HUES48 (cell line): Measurements from ENCODE around the gene AVL9.
A peak's percentile ranks its signal among the peaks of the same experiment; 100 is the strongest.

Experiments
- H3K27ac ChIP-seq: one replicate; pipeline ENCODE4 v1.7.0; 2013; ENCODE audit warnings: low read depth, low read length, inconsistent platforms
- H3K27me3 ChIP-seq: 2 replicates; pipeline ENCODE4 v1.6.1; 2013; ENCODE audit warnings: mild to moderate bottlenecking, low read length; ENCODE audit not compliant: control insufficient read depth, insufficient read depth
- H3K36me3 ChIP-seq: 2 replicates; pipeline ENCODE4 v1.6.1; 2013; ENCODE audit warnings: low read length; ENCODE audit not compliant: control insufficient read depth, insufficient read depth
- H3K4me1 ChIP-seq: 2 replicates; pipeline ENCODE4 v1.6.1; 2013; ENCODE audit warnings: mild to moderate bottlenecking, low read length; ENCODE audit not compliant: control insufficient read depth, insufficient read depth
- H3K4me3 ChIP-seq: 2 replicates; pipeline ENCODE4 v1.5.1; 2013; ENCODE audit warnings: mild to moderate bottlenecking, low read depth, low read length
- H3K9ac ChIP-seq: 2 replicates; pipeline ENCODE4 v1.6.1; 2013; ENCODE audit warnings: mild to moderate bottlenecking, low read depth, low read length, moderate library complexity
- H3K9me3 ChIP-seq: 2 replicates; pipeline ENCODE4 v1.6.1; 2013; ENCODE audit warnings: low read length; ENCODE audit not compliant: control insufficient read depth, insufficient read depth

AVL9 gene

GRCh38 chr7:32533276-32534029, 38.2 kb downstream of the AVL9 start:
- Histone ChIP-seq H3K36me3 (no peaks in the 10 kb centered on the region; the same call in 1 of the 2 replicates), H3K4me1 (peaks cover 17% of the 10 kb centered on the region), H3K4me3 (no peak overlapping the region), H3K27ac (no peak overlapping the region), H3K9ac (no peak overlapping the region), H3K27me3 (no peaks in the 10 kb centered on the region), H3K9me3 (no peaks in the 10 kb centered on the region)

- Histone ChIP-seq H3K4me3 (no peak overlapping the region), H3K27ac (no peak overlapping the region), H3K9me3 (no peaks in the 10 kb centered on the region), H3K4me1 (peaks cover 16% of the 10 kb centered on the region), H3K36me3 (no peaks in the 10 kb centered on the region; the same call in 1 of the 2 replicates), H3K9ac (no peak overlapping the region), H3K27me3 (no peaks in the 10 kb centered on the region)
These were observed 39.9 kb downstream of the AVL9 start for GRCh38 chr7:32535162-32535702.

- peaks cover 15% of the 10 kb centered on the region for H3K4me1 ChIP-seq
- H3K27me3 ChIP-seq: no peaks in the 10 kb centered on the region
- H3K27ac ChIP-seq: no peak overlapping the region
- H3K36me3 ChIP-seq: no peaks in the 10 kb centered on the region; the same call in 1 of the 2 replicates
- no peak overlapping the region for H3K4me3 ChIP-seq
- no peaks in the 10 kb centered on the region for H3K9me3 ChIP-seq
- no peak overlapping the region for H3K9ac ChIP-seq
These were observed 40.7 kb downstream of the AVL9 start for GRCh38 chr7:32536016-32536415.

GRCh38 chr7:32536585-32536984, 41.3 kb downstream of the AVL9 start:
- no peak overlapping the region for H3K9ac ChIP-seq
- no peaks in the 10 kb centered on the region; the same call in 1 of the 2 replicates for H3K36me3 ChIP-seq
- H3K4me3 ChIP-seq: no peak overlapping the region
- no peaks in the 10 kb centered on the region for H3K27me3 ChIP-seq
- no peaks in the 10 kb centered on the region for H3K9me3 ChIP-seq
- peaks cover 13% of the 10 kb centered on the region for H3K4me1 ChIP-seq
- no peak overlapping the region for H3K27ac ChIP-seq

- Histone ChIP-seq H3K27me3 (no peaks in the 10 kb centered on the region), H3K27ac (no peak overlapping the region), H3K9me3 (no peaks in the 10 kb centered on the region), H3K36me3 (0 out of 2 replicates have a peak, but pooled peaks cover under 1% of the 10 kb centered on the region), H3K4me1 (peaks cover 17% of the 10 kb centered on the region), H3K9ac (no peak overlapping the region), H3K4me3 (no peak overlapping the region)
These were observed 42.5 kb downstream of the AVL9 start for GRCh38 chr7:32537760-32538159.

GRCh38 chr7:32539366-32539765, 44.1 kb downstream of the AVL9 start:
- H3K4me1 ChIP-seq: peaks cover 13% of the 10 kb centered on the region
- H3K4me3 ChIP-seq: no peak overlapping the region
- no peak overlapping the region for H3K9ac ChIP-seq
- no peaks in the 10 kb centered on the region for H3K9me3 ChIP-seq
- peaks cover 15% of the 10 kb centered on the region for H3K36me3 ChIP-seq
- H3K27ac ChIP-seq: no peak overlapping the region
- no peaks in the 10 kb centered on the region for H3K27me3 ChIP-seq

- Histone ChIP-seq H3K27ac (no peak overlapping the region), H3K4me1 (peaks cover 11% of the 10 kb centered on the region), H3K9ac (no peak overlapping the region), H3K4me3 (no peak overlapping the region), H3K27me3 (no peaks in the 10 kb centered on the region), H3K36me3 (peaks cover 22% of the 10 kb centered on the region), H3K9me3 (no peaks in the 10 kb centered on the region)
These were observed 44.7 kb downstream of the AVL9 start for GRCh38 chr7:32539919-32540531.

- Histone ChIP-seq H3K27me3 (no peaks in the 10 kb centered on the region), H3K4me1 (peaks cover 7% of the 10 kb centered on the region; the same call in 1 of the 2 replicates), H3K9ac (no peak overlapping the region), H3K9me3 (no peaks in the 10 kb centered on the region), H3K27ac (peak overlapping the region; percentile 54), H3K4me3 (no peak overlapping the region), H3K36me3 (peaks cover 36% of the 10 kb centered on the region)
These were observed 47.3 kb downstream of the AVL9 start for GRCh38 chr7:32542595-32542994.

- H3K9ac ChIP-seq: no peak overlapping the region
- H3K9me3 ChIP-seq: no peaks in the 10 kb centered on the region
- no peak overlapping the region for H3K4me3 ChIP-seq
- no peak overlapping the region for H3K27ac ChIP-seq
- no peaks in the 10 kb centered on the region for H3K4me1 ChIP-seq
- H3K27me3 ChIP-seq: no peaks in the 10 kb centered on the region
- H3K36me3 ChIP-seq: peaks cover 74% of the 10 kb centered on the region
These were observed 64.2 kb downstream of the AVL9 start for GRCh38 chr7:32559480-32559879.

GRCh38 chr7:32560075-32560474, 64.8 kb downstream of the AVL9 start:
- Histone ChIP-seq H3K27ac (no peak overlapping the region), H3K9me3 (no peaks in the 10 kb centered on the region), H3K27me3 (no peaks in the 10 kb centered on the region), H3K36me3 (peaks cover 68% of the 10 kb centered on the region), H3K9ac (no peak overlapping the region), H3K4me1 (no peaks in the 10 kb centered on the region), H3K4me3 (no peak overlapping the region)

- H3K27me3 ChIP-seq: no peaks in the 10 kb centered on the region
- H3K36me3 ChIP-seq: peaks cover 57% of the 10 kb centered on the region
- no peaks in the 10 kb centered on the region for H3K9me3 ChIP-seq
- no peak overlapping the region for H3K9ac ChIP-seq
- H3K4me3 ChIP-seq: no peak overlapping the region
- no peak overlapping the region for H3K27ac ChIP-seq
- H3K4me1 ChIP-seq: no peaks in the 10 kb centered on the region
These were observed 66.3 kb downstream of the AVL9 start for GRCh38 chr7:32561613-32562012.
